Progenitor cell of endocrine pancreas (in vitro differentiated cells): ENCODE measurements around the gene VPS51. TPM values are rescaled to one million over a fixed set of nuclear protein-coding genes. Genes with fewer than 3 reads are reported as not detected.

Experiments used
- DNase-seq: peaks from one replicate; pipeline ENCODE4 v3.0.0; 2021; ENCODE audit warnings: low spot score; ENCODE audit not compliant: unreplicated experiment
- H3K27ac Mint-ChIP-seq: 2 replicates; pipeline ENCODE4 v1.8.0; 2021; ENCODE audit warnings: mild to moderate bottlenecking, moderate library complexity, mixed read lengths
- H3K27me3 Mint-ChIP-seq: 2 replicates; pipeline ENCODE4 v1.8.0; 2021; ENCODE audit warnings: mixed read lengths
- H3K36me3 Mint-ChIP-seq: 2 replicates; pipeline ENCODE4 v1.8.0; 2022; ENCODE audit warnings: mixed read lengths; ENCODE audit not compliant: insufficient read depth
- H3K4me1 Mint-ChIP-seq: 2 replicates; pipeline ENCODE4 v1.8.0; 2021; ENCODE audit warnings: low read depth, mixed read lengths
- H3K4me3 Mint-ChIP-seq: 2 replicates; pipeline ENCODE4 v1.8.0; 2021; ENCODE audit warnings: low read depth, mild to moderate bottlenecking, moderate library complexity, mixed read lengths
- H3K9me3 Mint-ChIP-seq: 2 replicates; pipeline ENCODE4 v1.8.0; 2021; ENCODE audit warnings: low read depth, mixed read lengths
- total RNA-seq: library from RNA; stranded (reverse); gene quantifications from 2 replicates; pipeline ENCODE4 v1.2.1, GENCODE V29; 2021
- TF ChIP-seq, protein P1 (sequence below): fragments of 200-600 bp; sonication (generic); IDR thresholded peaks from one replicate; pipeline ENCODE4 v1.5.0; 2021; ENCODE audit warnings: antibody characterized with exemption, mild to moderate bottlenecking; ENCODE audit not compliant: unreplicated experiment

VPS51 gene
- total RNA-seq, 1 donor from 2014 or later, result 112 TPM

DNA sequence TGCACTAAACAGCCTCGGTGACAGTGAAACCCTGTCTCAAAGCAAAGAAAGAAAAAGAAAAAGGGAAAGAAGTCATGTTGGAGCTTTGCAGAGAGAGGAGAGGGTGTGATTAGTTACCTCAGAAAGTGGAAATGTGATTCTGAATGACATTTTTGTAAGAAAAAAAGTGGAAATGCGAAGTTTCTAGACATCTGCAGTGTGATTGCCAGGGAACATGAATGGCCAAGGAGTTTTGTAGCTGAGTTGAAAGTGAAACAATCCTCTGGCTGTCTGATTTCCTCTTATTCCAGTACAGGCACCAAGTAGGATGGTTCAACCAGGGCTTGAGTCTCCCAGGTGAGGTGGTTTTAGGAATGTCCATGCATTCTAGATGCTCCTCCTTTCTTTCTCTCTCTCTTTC, 56.1 kb downstream of the VPS51 start:
- Mint-ChIP-seq H3K4me3 (no peak overlapping the region), H3K27ac (no peak overlapping the region)

GRCh38 chr11:65156256-65156655, 60.2 kb downstream of the VPS51 start:
- Mint-ChIP-seq H3K4me1 (peaks cover 3% of the 10 kb centered on the region), H3K27ac (no peak overlapping the region), H3K9me3 (no peaks in the 10 kb centered on the region), H3K36me3 (no peaks in the 10 kb centered on the region), H3K4me3 (no peak overlapping the region), H3K27me3 (peaks cover 17% of the 10 kb centered on the region)
- TF ChIP-seq, protein P1, sequence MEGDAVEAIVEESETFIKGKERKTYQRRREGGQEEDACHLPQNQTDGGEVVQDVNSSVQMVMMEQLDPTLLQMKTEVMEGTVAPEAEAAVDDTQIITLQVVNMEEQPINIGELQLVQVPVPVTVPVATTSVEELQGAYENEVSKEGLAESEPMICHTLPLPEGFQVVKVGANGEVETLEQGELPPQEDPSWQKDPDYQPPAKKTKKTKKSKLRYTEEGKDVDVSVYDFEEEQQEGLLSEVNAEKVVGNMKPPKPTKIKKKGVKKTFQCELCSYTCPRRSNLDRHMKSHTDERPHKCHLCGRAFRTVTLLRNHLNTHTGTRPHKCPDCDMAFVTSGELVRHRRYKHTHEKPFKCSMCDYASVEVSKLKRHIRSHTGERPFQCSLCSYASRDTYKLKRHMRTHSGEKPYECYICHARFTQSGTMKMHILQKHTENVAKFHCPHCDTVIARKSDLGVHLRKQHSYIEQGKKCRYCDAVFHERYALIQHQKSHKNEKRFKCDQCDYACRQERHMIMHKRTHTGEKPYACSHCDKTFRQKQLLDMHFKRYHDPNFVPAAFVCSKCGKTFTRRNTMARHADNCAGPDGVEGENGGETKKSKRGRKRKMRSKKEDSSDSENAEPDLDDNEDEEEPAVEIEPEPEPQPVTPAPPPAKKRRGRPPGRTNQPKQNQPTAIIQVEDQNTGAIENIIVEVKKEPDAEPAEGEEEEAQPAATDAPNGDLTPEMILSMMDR, result no peak
- no peak for DNase-seq

More for the DNA sequence above, 56.1 kb downstream of the VPS51 start:
- TF ChIP-seq, protein P1, result no peak
- Mint-ChIP-seq H3K36me3 (no peaks in the 10 kb centered on the region), H3K9me3 (no peaks in the 10 kb centered on the region), H3K4me1 (no peaks in the 10 kb centered on the region), H3K27me3 (peaks cover 24% of the 10 kb centered on the region)
- DNase-seq, result no peak

- TF ChIP-seq, protein P1, result no peak
- H3K27me3 Mint-ChIP-seq, result peaks cover 10% of the 10 kb centered on the region
- no peak for DNase-seq
- H3K36me3 Mint-ChIP-seq, result no peaks in the 10 kb centered on the region
- no peak overlapping the region for H3K27ac Mint-ChIP-seq
- peaks cover 3% of the 10 kb centered on the region for H3K4me1 Mint-ChIP-seq
- no peaks in the 10 kb centered on the region for H3K9me3 Mint-ChIP-seq
- H3K4me3 Mint-ChIP-seq, result no peak overlapping the region
Observed at GRCh38 chr11:65156926-65157325, 60.9 kb downstream of the VPS51 start.

- Mint-ChIP-seq H3K4me3 (no peak overlapping the region), H3K9me3 (no peaks in the 10 kb centered on the region), H3K36me3 (no peaks in the 10 kb centered on the region), H3K4me1 (peaks cover 3% of the 10 kb centered on the region), H3K27me3 (peaks cover 7% of the 10 kb centered on the region), H3K27ac (no peak overlapping the region)
- TF ChIP-seq, protein P1, result no peak
- DNase-seq, result no peak
Observed at GRCh38 chr11:65157336-65157735, 61.3 kb downstream of the VPS51 start.

GRCh38 chr11:65159012-65159411, 63.0 kb downstream of the VPS51 start:
- H3K36me3 Mint-ChIP-seq, result no peaks in the 10 kb centered on the region
- no peak for DNase-seq
- TF ChIP-seq, protein P1, result no peak
- H3K4me3 Mint-ChIP-seq, result no peak overlapping the region
- H3K4me1 Mint-ChIP-seq, result peaks cover 3% of the 10 kb centered on the region
- H3K9me3 Mint-ChIP-seq, result no peaks in the 10 kb centered on the region
- no peak overlapping the region for H3K27ac Mint-ChIP-seq
- H3K27me3 Mint-ChIP-seq, result no peaks in the 10 kb centered on the region
